ENCODE data around the gene SH3GLB1.
A peak's percentile ranks its signal among the peaks of the same experiment; 100 is the strongest.

The SH3GLB1 gene

GRCh38 chr1:86739648-86740509 is 35.5 kb downstream of the SH3GLB1 start:
- DNase-seq: no peak

GRCh38 chr1:86741947-86742572 is 37.7 kb downstream of the SH3GLB1 start:
- peak; percentile 1 to 43 for DNase-seq

- DNase-seq: no peak
These were observed 42.9 kb downstream of the SH3GLB1 start for GRCh38 chr1:86747304-86747703.

GRCh38 chr1:86748622-86749373 is 44.4 kb downstream of the SH3GLB1 start:
- no peak for DNase-seq

- no peak for DNase-seq
These were observed 45.7 kb downstream of the SH3GLB1 start for GRCh38 chr1:86750076-86750475.

GRCh38 chr1:86750530-86750929 is 46.2 kb downstream of the SH3GLB1 start:
- DNase-seq: no peak

GRCh38 chr1:86751923-86752322 is 47.5 kb downstream of the SH3GLB1 start:
- DNase-seq: no peak

- peak in 1 of 2 experiments; percentile 50 for DNase-seq
These were observed 49.3 kb downstream of the SH3GLB1 start for GRCh38 chr1:86753700-86754099.

GRCh38 chr1:86754265-86754974 is 50.0 kb downstream of the SH3GLB1 start:
- no peak for DNase-seq

GRCh38 chr1:86756062-86756406 is 51.7 kb downstream of the SH3GLB1 start:
- DNase-seq: peak; percentile 59 to 95

GRCh38 chr1:86757272-86757984 is 53.1 kb downstream of the SH3GLB1 start:
- DNase-seq: no peak

- DNase-seq: peak; percentile 53 to 87
These were observed 54.2 kb downstream of the SH3GLB1 start for GRCh38 chr1:86758570-86758969.

GRCh38 chr1:86760199-86760598 is 55.8 kb downstream of the SH3GLB1 start:
- DNase-seq: no peak

GRCh38 chr1:86762336-86762735 is 58.0 kb downstream of the SH3GLB1 start:
- DNase-seq: no peak

- no peak for DNase-seq
These were observed 60.1 kb downstream of the SH3GLB1 start for GRCh38 chr1:86764523-86764922.

GRCh38 chr1:86765073-86765472 is 60.7 kb downstream of the SH3GLB1 start:
- no peak for DNase-seq

- DNase-seq: no peak
These were observed 61.3 kb downstream of the SH3GLB1 start for GRCh38 chr1:86765674-86766073.

- no peak for DNase-seq
These were observed 64.2 kb downstream of the SH3GLB1 start for GRCh38 chr1:86768554-86768953.

GRCh38 chr1:86769065-86769464 is 64.7 kb downstream of the SH3GLB1 start:
- no peak for DNase-seq

- DNase-seq: no peak
These were observed 69.2 kb downstream of the SH3GLB1 start for GRCh38 chr1:86773341-86774288.
